Adipocyte (in vitro differentiated cells): ENCODE measurements around the gene AGBL4.

Source experiments
- DNase-seq: peaks from one replicate; pipeline ENCODE4 v3.0.0-alpha.2; 2015; ENCODE audit warnings: low read depth
- H3K27me3 ChIP-seq: replicated peaks from 2 replicates; pipeline ENCODE4 v1.7.0; 2013; ENCODE audit warnings: mild to moderate bottlenecking, low read length, moderate library complexity; ENCODE audit not compliant: control insufficient read depth, insufficient read depth
- H3K36me3 ChIP-seq: 2 replicates; pipeline ENCODE4 v1.7.0; 2013; ENCODE audit warnings: low read length, mild to moderate bottlenecking, moderate library complexity; ENCODE audit not compliant: control insufficient read depth, insufficient read depth, severe bottlenecking
- H3K4me1 ChIP-seq: 2 replicates; pipeline ENCODE4 v1.7.0; 2013; ENCODE audit warnings: mild to moderate bottlenecking, low read length, moderate library complexity; ENCODE audit not compliant: control insufficient read depth, insufficient read depth
- H3K4me3 ChIP-seq: 2 replicates; pipeline ENCODE4 v1.7.0; 2013; ENCODE audit warnings: mild to moderate bottlenecking, low read length, moderate library complexity
- H3K9ac ChIP-seq: 2 replicates; pipeline ENCODE4 v1.7.0; 2013; ENCODE audit warnings: mild to moderate bottlenecking, low read length, moderate library complexity
- H3K9me3 ChIP-seq: 2 replicates; pipeline ENCODE4 v1.7.0; 2013; ENCODE audit warnings: mild to moderate bottlenecking, low read length, moderate library complexity; ENCODE audit not compliant: control insufficient read depth

Gene AGBL4

GRCh38 chr1:48887796-48888195 is 1136.0 kb downstream of the AGBL4 start:
- Histone ChIP-seq H3K36me3 (no peaks in the 10 kb centered on the region), H3K4me1 (no peaks in the 10 kb centered on the region), H3K27me3 (no peaks in the 10 kb centered on the region), H3K9ac (no peak overlapping the region), H3K4me3 (no peak overlapping the region), H3K9me3 (no peaks in the 10 kb centered on the region)
- DNase-seq: no peak

DNA sequence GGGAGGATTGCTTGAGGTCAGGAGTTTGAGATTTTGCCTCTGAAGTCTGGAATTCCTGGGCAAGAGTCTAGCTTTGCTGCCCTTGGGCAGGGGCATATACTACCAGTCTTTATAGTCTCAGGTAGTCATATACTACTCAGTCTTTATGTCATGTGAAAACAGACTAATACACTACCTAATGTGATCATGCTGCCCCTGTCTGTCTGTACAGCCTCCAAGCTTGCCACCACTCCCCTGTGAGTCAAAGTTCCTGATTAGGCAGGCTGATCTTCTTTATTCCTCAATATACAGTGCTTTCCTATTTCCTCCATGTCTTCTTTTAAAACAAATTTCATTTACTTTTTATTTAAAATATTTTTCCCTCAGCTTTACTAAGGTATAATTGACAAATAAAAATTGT is 1141.7 kb downstream of the AGBL4 start:
- peaks cover 17% of the 10 kb centered on the region for H3K4me1 ChIP-seq

GRCh38 chr1:48878191-48878940 is 1145.4 kb downstream of the AGBL4 start:
- peak; percentile 95 for DNase-seq
- H3K4me3 ChIP-seq: peak overlapping the region; percentile 1
- H3K36me3 ChIP-seq: no peaks in the 10 kb centered on the region
- peaks cover 29% of the 10 kb centered on the region for H3K4me1 ChIP-seq
- no peaks in the 10 kb centered on the region for H3K9me3 ChIP-seq
- H3K9ac ChIP-seq: peak overlapping the region; percentile 29
- H3K27me3 ChIP-seq: no peaks in the 10 kb centered on the region

More for the DNA sequence above, 1141.7 kb downstream of the AGBL4 start:
- no peak overlapping the region for H3K4me3 ChIP-seq
- no peak overlapping the region for H3K9ac ChIP-seq
- H3K9me3 ChIP-seq: no peaks in the 10 kb centered on the region
- DNase-seq: no peak
- H3K36me3 ChIP-seq: no peaks in the 10 kb centered on the region
- no peaks in the 10 kb centered on the region for H3K27me3 ChIP-seq

GRCh38 chr1:48876330-48876785 is 1147.4 kb downstream of the AGBL4 start:
- DNase-seq: peak; percentile 73
- Histone ChIP-seq H3K4me1 (peaks cover 41% of the 10 kb centered on the region), H3K9ac (no peak overlapping the region), H3K4me3 (no peak overlapping the region), H3K9me3 (no peaks in the 10 kb centered on the region), H3K36me3 (no peaks in the 10 kb centered on the region), H3K27me3 (no peaks in the 10 kb centered on the region)

GRCh38 chr1:48875552-48876329 is 1148.0 kb downstream of the AGBL4 start:
- H3K27me3 ChIP-seq: no peaks in the 10 kb centered on the region
- no peak overlapping the region for H3K9ac ChIP-seq
- no peaks in the 10 kb centered on the region for H3K9me3 ChIP-seq
- DNase-seq: no peak
- no peaks in the 10 kb centered on the region for H3K36me3 ChIP-seq
- peaks cover 46% of the 10 kb centered on the region for H3K4me1 ChIP-seq
- H3K4me3 ChIP-seq: no peak overlapping the region

GRCh38 chr1:48873944-48874343 is 1149.8 kb downstream of the AGBL4 start:
- H3K9me3 ChIP-seq: no peaks in the 10 kb centered on the region
- H3K9ac ChIP-seq: no peak overlapping the region
- H3K4me1 ChIP-seq: peaks cover 59% of the 10 kb centered on the region
- no peak overlapping the region for H3K4me3 ChIP-seq
- peak; percentile 88 for DNase-seq
- H3K27me3 ChIP-seq: no peaks in the 10 kb centered on the region
- H3K36me3 ChIP-seq: no peaks in the 10 kb centered on the region

GRCh38 chr1:48870596-48870995 is 1153.2 kb downstream of the AGBL4 start:
- Histone ChIP-seq H3K9me3 (no peaks in the 10 kb centered on the region), H3K9ac (no peak overlapping the region), H3K36me3 (no peaks in the 10 kb centered on the region), H3K4me3 (no peak overlapping the region), H3K27me3 (no peaks in the 10 kb centered on the region), H3K4me1 (peaks cover 36% of the 10 kb centered on the region)
- DNase-seq: no peak

DNA sequence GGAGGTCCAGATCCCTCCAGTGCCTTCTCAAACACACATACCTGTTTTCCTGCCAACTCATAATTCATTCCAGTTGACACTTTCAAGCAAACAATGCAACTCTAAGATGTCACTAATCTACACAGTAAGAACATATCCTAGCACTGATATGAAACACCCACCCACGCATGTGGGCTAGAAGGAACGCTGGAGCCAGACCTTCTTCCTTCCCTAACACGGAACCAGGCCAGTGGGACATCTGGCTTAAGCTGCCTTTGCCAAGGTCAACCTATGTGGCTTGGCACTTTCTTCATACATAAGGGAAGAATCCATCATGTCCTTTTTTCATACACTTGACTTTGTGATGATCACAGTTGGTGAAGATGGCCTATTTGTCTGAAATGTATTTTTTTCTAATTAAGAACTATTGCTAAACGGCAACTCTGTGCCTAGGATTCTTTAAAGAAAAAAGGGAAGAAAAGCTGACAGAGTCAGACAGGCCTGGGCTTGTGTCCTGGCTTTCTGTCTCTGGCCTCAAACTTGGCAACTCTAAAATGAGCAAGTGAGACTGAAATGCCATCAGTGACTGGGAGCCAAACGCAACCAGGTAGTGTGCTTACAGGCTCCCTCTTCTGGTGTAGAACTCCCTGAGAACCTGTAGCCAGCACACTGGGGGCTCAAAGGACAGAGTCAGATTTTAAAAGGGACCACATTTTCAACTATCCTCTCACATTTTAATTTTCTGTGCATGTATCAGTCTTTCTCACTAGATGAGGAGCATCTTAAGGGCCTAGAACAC is 1154.4 kb downstream of the AGBL4 start:
- H3K36me3 ChIP-seq: no peaks in the 10 kb centered on the region
- H3K9me3 ChIP-seq: no peaks in the 10 kb centered on the region
- peak; percentile 40 for DNase-seq
- H3K9ac ChIP-seq: no peak overlapping the region
- H3K4me3 ChIP-seq: no peak overlapping the region
- H3K27me3 ChIP-seq: no peaks in the 10 kb centered on the region
- H3K4me1 ChIP-seq: peaks cover 36% of the 10 kb centered on the region

- H3K9me3 ChIP-seq: peaks cover 15% of the 10 kb centered on the region
- no peaks in the 10 kb centered on the region for H3K27me3 ChIP-seq
- peaks cover 12% of the 10 kb centered on the region for H3K4me1 ChIP-seq
- no peak overlapping the region for H3K9ac ChIP-seq
- no peak for DNase-seq
- no peaks in the 10 kb centered on the region for H3K36me3 ChIP-seq
- H3K4me3 ChIP-seq: no peak overlapping the region
Observed at GRCh38 chr1:48864913-48865312, 1158.8 kb downstream of the AGBL4 start.

- no peak overlapping the region for H3K9ac ChIP-seq
- no peaks in the 10 kb centered on the region for H3K27me3 ChIP-seq
- DNase-seq: peak; percentile 69
- peaks cover 15% of the 10 kb centered on the region for H3K9me3 ChIP-seq
- H3K4me1 ChIP-seq: peaks cover 14% of the 10 kb centered on the region
- no peaks in the 10 kb centered on the region for H3K36me3 ChIP-seq
- no peak overlapping the region for H3K4me3 ChIP-seq
Observed at GRCh38 chr1:48859456-48859855, 1164.3 kb downstream of the AGBL4 start.
